Panc1 (cell line): ENCODE data around the gene AQP5. TPM values are rescaled to one million over a fixed set of nuclear protein-coding genes. Genes with fewer than 3 reads are reported as not detected.

Source experiments
- ATAC-seq: fragments of 200-7000 bp; cut with Tn5 transposase; 2 replicates; pipeline ENCODE4 v1.9.1; 2020; ENCODE audit warnings: mild to moderate bottlenecking, moderate library complexity
- BruUV-seq: library from RNA; stranded (reverse); fragments of 400-500 nt; replicated peaks from 2 replicates; lab custom pipeline; 2021; lab: Mats Ljungman, UMichigan
- CTCF ChIA-PET: fragments of 300-600 bp; sonication (Branson Sonifier 250); formaldehyde crosslinking; loops from one replicate; lab custom pipeline; 2022; ENCODE audit warnings: antibody characterized with exemption; lab: Charles Lee
- POLR2A ChIA-PET: fragments of 300-600 bp; sonication (Branson Sonifier 250); formaldehyde crosslinking; loops from one replicate; lab custom pipeline; 2022; ENCODE audit warnings: antibody characterized with exemption; lab: Charles Lee
- DNase-seq: peaks from one replicate; pipeline ENCODE4 v3.0.0-alpha.2; 2010; ENCODE audit warnings: low read depth, low spot score
- H3K27ac ChIP-seq: 2 replicates; pipeline ENCODE4 v1.5.1; 2011; ENCODE audit warnings: mild to moderate bottlenecking, low read length, inconsistent platforms
- H3K27me3 ChIP-seq: fragments of 200-500 bp; sonication (Bioruptor generic); 2 replicates; pipeline ENCODE4 v1.6.0; 2014; ENCODE audit warnings: low read length, inconsistent platforms; ENCODE audit not compliant: control insufficient read depth, insufficient read depth
- H3K36me3 ChIP-seq: fragments of 200-500 bp; sonication (Bioruptor generic); 2 replicates; pipeline ENCODE4 v1.5.1; 2014; ENCODE audit warnings: inconsistent platforms, mild to moderate bottlenecking, low read length, moderate library complexity; ENCODE audit not compliant: control insufficient read depth, insufficient read depth
- H3K4me1 ChIP-seq: 2 replicates; pipeline ENCODE4 v1.5.1; 2011; ENCODE audit warnings: inconsistent platforms, mild to moderate bottlenecking, low read length, moderate library complexity; ENCODE audit not compliant: control insufficient read depth, insufficient read depth
- H3K4me3 ChIP-seq, 2 experiments: 2 replicates each; pipeline ENCODE4 v1.5.1; 2011 to 2012; ENCODE audit warnings: low read depth in 2 of 2, low read length in 2 of 2, mild to moderate bottlenecking in 2 of 2, inconsistent platforms in 1 of 2, moderate library complexity in 1 of 2
- H3K9me3 ChIP-seq: fragments of 200-500 bp; sonication (Bioruptor generic); 2 replicates; pipeline ENCODE4 v1.5.1; 2014; ENCODE audit warnings: low read depth, mild to moderate bottlenecking, inconsistent platforms, low read length, moderate library complexity; ENCODE audit not compliant: control insufficient read depth, insufficient read depth
- CTCF ChIP-seq: fragments of 450-650 bp; IDR thresholded peaks from 2 replicates; pipeline ENCODE4 v1.5.1; 2017; ENCODE audit warnings: mild to moderate bottlenecking
- POLR2AphosphoS5 ChIP-seq: IDR thresholded peaks from 2 replicates; pipeline ENCODE4 v1.6.1; 2012; ENCODE audit warnings: mild to moderate bottlenecking, low read depth, low read length, moderate library complexity
- REST ChIP-seq, 2 experiments: IDR thresholded peaks; 2 replicates each; pipeline ENCODE4 v1.6.1; 2011 to 2012; ENCODE audit warnings: low read depth in 2 of 2, control low read depth in 1 of 2, low read length in 1 of 2, mild to moderate bottlenecking in 1 of 2, moderate library complexity in 1 of 2; ENCODE audit not compliant: insufficient read depth in 1 of 2
- SIN3A ChIP-seq: IDR thresholded peaks from 2 replicates; pipeline ENCODE4 v1.6.1; 2012; ENCODE audit warnings: low read depth, mild to moderate bottlenecking, low read length, moderate library complexity, borderline replicate concordance; ENCODE audit not compliant: insufficient read depth
- TCF7L2 ChIP-seq: IDR thresholded peaks from 2 replicates; pipeline ENCODE4 v1.6.1; 2011; ENCODE audit warnings: mild to moderate bottlenecking, low read depth, low read length, inconsistent platforms
- in situ Hi-C: cut with HindIII; loops from 2 replicates; pipeline ENCODE4 v1.10.0; 2016; ENCODE audit warnings: low sequenced_read_pairs, low pct_unique_long_range_greater_than_20kb
- intact Hi-C: fragments of 100-400 bp; cut with micrococcal nuclease; formaldehyde crosslinking; loops from one replicate; pipeline ENCODE4 v1.10.0; 2022; ENCODE audit not compliant: unreplicated experiment
- total RNA-seq: library from RNA; stranded (reverse); gene quantifications from one replicate; pipeline ENCODE4 v1.2.1, GENCODE V29; 2021; ENCODE audit not compliant: unreplicated experiment

AQP5 gene
- total RNA-seq, 1 experiment from 2014 or later: 0.72 TPM

GRCh38 chr12:49956663-49957569 is 4.8 kb upstream of the AQP5 start:
- BruUV-seq: no TSS peak
- H3K36me3 ChIP-seq: no peaks in the 10 kb centered on the region
- POLR2A ChIA-PET: interaction anchor here (0.5 kb wide), 1 partner anchor 83 kb away, joined by 5 read pairs; no protein-coding TSS in a partner anchor
- ATAC-seq (no peak), DNase-seq (no peak)
- H3K9me3 ChIP-seq: no peaks in the 10 kb centered on the region
- peaks cover 22% of the 10 kb centered on the region for H3K4me1 ChIP-seq
- no peak overlapping the region for H3K4me3 ChIP-seq
- TF ChIP-seq CTCF (no peak), REST (IDR thresholded peaks at IDR 0.05; ENCODE audit: insufficient read depth in 1 of 2, low read depth in 2 of 2, low read length in 1 of 2) (no peak), TCF7L2 (no peak), SIN3A (no peak), POLR2AphosphoS5 (no peak)
- H3K27ac ChIP-seq: peak overlapping the region; percentile 44; the same call in 1 of the 2 replicates
- intact Hi-C loops: loop anchor here (10.0 kb wide), 1 partner anchor 182 kb away; no protein-coding TSS in a partner anchor
- CTCF ChIA-PET: no interaction called here
- no peaks in the 10 kb centered on the region for H3K27me3 ChIP-seq
- in situ Hi-C loops: no loop called here

- Histone ChIP-seq H3K4me3 (no peak overlapping the region), H3K36me3 (no peaks in the 10 kb centered on the region), H3K9me3 (no peaks in the 10 kb centered on the region), H3K27ac (peak overlapping the region; percentile 44; the same call in 1 of the 2 replicates), H3K4me1 (peaks cover 24% of the 10 kb centered on the region), H3K27me3 (no peaks in the 10 kb centered on the region)
- intact Hi-C loops: loop anchor here (10.0 kb wide), 1 partner anchor 183 kb away; no protein-coding TSS in a partner anchor
- DNase-seq: no peak
- TF ChIP-seq SIN3A: no peak
- CTCF ChIA-PET: no interaction called here
- POLR2A ChIA-PET: no interaction called here
- in situ Hi-C loops: no loop called here
- no TSS peak for BruUV-seq
- no peak for ATAC-seq
Measured at GRCh38 chr12:49957570-49957967, 4.1 kb upstream of the AQP5 start.
